Ramos (cell line): ENCODE measurements around the gene KYAT1.
"Not testable (repeated sequence)": the region's sequence is repeated elsewhere in the genome, so short reads cannot be mapped to it uniquely, and the experiment has no call there.

Source experiments
- in situ Hi-C: fragments of 300-500 bp; cut with MboI; formaldehyde crosslinking; loops from one replicate; pipeline ENCODE4 v1.14.3; 2022; ENCODE audit warnings: low sequenced_read_pairs; ENCODE audit not compliant: unreplicated experiment

The KYAT1 gene

DNA sequence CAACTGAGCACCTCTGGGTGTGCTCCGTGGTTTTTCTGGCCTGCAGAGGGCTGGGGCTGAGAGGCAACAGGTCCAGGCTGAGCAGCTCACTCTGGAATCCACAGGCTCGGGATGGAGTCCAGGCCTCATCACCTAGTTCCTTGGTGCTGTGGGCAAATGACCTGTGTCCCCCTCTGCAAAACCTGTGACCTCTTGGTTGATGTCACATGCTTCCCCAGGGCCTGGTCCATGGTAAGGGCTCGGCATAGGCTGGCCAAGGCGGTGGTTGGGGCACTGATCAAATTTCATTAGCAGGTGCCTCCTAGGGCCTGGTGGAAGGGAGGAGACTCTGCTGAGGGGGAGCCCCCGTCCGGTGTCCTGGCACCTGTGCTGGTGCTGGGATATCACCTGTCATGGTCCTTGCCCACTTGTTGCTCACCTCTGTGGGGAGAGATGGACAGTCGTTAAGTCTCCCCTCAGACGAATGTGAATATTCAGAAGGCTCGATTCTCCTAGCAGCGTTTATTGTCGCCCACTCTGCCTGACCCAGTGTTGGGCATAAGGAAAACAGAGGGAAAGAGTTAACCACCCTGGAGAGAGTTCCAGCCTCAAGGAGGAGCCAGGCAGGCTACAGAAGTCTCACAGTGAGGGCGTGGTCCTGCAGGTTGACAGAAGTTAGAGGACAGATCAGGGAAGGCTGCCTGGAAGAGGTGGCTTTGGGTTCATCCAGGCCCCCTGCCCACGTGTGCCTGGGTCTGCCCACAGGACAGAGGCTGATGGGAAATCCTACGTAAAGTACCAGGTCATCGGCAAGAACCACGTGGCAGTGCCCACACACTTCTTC, 60.0 kb downstream of the KYAT1 start:
- in situ Hi-C loops, result no loop called here

DNA sequence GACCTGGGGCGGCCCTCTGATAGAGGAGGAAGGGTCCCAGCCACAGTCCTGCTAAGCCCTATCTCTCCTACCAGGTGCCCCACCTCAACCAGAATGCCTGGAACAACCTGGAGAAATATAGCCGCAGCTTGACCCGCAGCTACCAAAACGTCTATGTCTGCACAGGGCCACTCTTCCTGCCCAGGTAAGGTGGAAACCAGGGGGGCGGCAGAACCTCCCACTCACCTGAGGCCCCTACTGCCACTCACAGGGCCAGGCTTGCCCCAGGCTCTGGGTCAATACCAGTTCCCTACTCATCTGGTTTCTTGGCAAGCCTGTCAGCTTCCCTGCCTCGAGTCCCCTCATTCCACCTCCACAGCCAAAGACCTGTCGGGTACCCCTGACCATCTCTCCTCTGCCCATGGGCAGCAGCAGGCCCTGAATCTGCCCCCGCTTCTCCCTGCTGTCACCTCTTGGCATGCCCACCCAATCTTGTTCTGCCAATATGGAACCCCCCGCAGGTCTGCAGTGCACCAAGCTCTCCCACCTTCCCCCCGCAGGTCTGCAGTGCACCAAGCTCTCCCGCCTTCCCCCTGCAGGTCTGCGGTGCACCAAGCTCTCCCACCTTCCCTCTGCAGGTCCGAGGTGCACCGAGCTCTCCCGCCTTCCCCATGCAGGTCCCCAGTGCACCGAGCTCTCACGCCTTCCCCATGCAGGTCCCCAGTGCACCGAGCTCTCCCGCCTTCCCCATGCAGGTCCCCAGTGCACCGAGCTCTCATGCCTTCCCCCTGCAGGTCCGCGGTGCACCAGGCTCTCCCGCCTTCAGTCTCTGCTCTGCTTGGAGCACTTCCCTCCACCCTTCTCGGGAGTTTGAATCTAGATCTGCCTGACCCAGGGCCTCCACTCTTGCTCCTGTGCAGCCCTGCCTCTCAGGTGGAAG, 60.8 kb downstream of the KYAT1 start:
- in situ Hi-C loops, result no loop called here

DNA sequence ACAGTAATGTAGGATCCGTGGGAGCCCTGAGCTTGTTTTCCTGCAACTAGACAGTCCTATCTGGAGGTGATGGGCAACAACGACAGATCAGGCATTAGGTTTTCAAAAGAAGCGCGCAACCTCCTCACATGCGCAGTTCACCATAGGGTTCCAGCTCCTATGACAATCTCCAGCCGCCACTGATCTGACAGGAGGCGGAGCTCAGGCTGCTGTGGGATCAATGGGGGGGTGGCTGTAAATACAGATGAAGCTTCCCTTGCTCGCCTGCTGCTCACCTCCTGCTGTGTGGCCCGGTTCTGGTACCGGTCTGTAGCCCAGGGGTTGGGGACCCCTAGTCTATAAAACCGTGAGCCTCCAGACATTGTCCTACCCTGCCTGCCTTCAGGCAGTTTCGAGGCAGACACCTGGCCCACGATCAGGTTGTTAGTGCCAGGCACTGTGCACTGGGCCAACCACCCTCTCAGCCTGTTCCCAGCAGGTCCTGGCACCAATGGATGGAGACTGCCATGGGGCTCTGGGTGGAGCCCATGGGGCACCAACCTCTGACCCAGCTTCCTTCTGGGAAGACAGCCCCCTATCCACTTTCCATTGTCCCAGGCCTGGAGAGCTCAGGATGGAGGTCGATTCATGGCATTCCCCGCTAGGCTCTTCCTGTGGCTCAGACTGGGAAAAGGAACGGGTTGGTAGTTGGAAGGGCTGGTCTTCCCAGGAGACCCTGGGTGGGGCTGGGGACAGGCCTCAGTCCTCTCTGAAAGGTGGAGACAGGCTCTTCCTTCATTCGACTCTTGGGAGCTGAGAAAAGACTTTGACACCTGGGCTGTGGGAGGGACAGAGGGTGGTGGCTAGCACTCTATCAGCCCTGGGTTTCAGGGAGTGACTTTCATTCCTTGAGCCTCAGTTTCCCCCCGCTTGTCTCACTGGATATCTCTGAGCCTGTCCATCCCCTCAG, 61.8 kb downstream of the KYAT1 start:
- in situ Hi-C loops, result no loop called here

DNA sequence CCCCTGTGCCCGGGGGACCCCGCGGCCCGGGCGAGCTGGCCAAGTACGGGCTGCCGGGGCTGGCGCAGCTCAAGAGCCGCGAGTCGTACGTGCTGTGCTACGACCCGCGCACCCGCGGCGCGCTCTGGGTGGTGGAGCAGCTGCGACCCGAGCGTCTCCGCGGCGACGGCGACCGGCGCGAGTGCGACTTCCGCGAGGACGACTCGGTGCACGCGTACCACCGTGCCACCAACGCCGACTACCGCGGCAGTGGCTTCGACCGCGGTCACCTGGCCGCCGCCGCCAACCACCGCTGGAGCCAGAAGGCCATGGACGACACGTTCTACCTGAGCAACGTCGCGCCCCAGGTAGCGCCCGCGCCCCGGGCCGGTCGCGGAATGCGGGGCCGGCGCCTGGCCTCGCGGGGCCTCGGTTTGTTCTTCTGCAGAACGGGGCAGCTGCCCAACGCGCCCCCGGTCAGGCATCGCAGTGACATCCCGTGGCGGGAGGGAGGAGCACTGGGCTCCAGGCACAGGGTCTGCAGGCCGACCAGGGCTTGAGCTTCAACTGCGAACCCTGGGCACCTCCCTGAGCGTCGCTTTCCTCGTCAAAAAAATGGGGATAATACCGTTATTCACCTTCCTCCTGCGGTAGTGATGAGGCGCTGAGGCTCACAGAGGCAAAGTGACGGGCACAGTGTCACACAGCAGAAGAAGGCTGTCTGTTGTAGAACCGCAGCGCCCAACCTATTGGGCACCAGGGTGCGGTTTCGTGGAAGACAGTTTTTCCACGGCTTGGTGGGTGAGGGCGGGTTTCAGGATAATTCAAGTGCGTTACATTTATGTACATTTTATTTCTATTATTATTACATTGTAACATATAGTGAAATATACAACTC, 62.7 kb downstream of the KYAT1 start:
- in situ Hi-C loops, result no loop called here

DNA sequence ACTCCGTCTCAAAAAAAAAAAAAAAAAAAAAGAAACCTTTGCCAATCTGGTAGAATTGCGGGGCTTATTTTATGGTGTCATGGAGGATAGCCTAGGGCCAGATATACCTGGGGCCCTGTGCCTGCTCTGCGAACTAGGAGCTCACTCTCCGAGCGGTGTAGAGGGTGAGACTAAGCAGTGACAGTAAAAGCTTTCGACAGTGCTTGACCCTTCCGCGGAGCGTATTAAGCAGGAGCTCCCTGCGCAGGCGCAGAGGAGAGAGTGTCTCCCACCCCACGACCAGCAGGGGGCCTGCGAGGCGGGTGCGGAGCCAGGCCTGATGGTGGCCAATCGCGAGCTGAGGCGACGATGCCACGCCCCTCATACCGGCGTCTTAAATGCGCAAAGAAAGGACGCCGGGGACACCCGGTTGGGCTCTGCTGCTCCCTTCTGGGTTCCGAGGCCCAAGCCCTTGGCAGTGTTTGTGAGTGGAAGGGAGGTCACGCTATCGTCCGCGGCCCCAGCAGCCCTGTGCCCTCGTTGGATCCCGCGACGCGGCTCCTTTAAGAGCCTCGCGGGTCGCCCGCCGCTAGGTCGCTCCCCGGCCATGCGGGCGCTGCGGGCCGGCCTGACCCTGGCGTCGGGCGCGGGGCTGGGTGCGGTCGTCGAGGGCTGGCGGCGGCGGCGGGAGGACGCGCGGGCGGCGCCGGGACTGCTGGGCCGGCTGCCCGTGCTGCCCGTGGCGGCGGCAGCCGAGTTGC, 63.5 kb downstream of the KYAT1 start, which contains the start of gene ENDOG:
Gene ENDOG, plus strand, starts transcription at position 402 of the 740 bp plus-strand sequence. Its CDS starts 185 bp downstream, at position 587.
- in situ Hi-C loops, result no loop called here

DNA sequence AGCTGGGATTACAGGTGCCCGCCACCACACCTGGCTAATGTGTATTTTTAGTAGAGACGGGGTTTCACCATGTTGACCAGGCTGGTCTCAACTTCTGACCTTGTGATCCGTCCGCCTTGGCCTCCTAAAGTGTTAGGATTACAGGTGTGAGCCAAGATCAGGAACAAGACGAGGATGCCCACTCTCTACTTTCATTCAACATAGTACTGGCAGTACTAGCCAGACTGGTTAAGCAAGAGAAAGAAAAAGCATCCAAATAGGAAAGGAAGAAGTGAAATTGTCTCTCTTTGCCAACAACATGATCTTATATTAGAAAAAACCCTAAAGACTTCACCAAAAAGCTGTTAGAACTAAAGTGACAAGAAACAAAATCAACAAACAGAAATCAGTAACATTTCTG, 70.9 kb downstream of the KYAT1 start:
- in situ Hi-C loops, result no loop called here

DNA sequence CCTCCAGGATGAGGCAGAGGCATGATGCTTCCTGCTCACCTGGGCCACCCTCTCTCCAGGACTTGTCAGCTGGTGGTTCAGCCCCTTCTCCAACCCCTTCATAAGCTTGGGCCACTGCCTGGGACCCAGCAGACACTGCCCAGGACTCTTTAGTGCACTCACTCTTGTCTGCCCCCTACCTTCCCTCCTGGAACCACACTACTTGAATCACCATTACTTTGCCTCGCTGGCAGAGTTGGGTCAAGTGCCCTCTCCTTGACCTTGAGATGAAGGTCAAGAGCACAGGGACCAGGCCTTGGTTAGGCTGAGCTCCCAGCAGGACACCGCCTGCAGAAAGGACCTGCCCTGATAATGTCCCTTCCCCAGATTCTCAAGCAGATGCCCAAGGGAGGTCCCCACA, 71.9 kb downstream of the KYAT1 start:
- in situ Hi-C loops, result no loop called here

DNA sequence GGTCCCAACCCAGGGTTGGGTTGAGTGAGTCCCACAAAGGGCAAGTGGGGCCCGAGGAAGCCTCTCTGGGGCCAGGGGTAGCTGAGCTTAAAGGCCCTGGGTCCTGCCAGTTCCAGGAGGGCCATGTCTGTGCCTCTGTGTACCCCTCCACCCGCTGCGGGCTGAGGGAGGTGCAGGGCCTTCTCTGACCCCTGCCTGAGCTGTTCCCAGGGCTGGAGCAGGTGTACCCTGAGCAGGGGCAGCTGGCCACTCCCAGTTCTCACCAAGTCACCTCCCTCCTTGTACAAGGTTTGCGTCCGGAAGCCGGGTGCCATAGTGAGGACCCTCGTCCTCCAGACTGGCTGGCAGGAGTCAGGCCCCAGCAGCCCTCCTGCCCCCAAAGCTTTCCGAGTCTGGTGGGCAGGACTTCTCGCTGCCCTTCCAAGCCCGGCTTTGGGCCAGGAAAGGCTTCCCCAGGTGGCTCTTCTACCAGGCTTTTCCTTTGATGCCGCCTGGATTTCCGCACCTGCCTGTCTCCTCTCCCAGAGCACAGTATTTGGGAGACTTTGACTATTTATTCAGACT, 72.6 kb downstream of the KYAT1 start:
- in situ Hi-C loops, result no loop called here

DNA sequence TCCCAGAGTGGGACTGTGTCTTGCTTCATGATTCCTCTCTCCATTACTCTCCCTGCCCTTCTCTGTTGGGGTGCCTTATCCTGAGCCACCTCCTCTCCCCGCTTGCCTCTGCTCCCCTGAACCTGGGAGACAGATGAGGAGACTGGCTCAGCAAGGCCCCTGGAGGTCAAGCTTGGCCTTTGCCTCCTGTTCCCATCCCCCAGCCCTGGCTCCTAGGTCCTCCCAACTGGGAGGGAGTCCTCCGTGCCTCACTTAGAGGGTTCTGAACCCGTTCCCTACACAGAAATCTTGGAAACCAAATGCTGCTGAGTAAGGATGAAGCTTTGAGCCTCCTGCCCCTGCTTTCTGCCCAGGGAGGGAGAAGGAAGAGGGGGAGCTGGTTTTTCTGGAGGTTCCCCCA, 73.2 kb downstream of the KYAT1 start:
- in situ Hi-C loops, result no loop called here

DNA sequence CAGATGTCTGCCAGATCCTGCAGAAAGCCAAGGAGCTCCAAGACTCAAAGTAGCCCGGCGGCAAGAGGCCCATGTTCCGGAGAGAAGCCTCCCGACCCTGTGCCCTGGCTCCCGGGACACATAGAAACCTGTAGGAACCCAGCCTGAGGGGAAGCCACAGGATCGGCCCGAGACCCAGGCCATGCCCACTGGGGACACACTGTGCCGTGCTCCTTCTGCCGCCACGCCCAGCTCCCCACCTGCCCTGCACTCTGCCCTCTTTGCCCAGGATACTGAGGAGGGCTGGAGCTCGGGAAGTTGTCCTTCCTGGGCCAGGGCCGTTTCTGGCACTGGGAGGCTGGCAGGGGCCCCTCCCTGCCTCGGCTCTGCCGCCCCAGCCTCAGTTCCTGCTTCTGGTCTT, 73.9 kb downstream of the KYAT1 start:
- in situ Hi-C loops, result no loop called here

DNA sequence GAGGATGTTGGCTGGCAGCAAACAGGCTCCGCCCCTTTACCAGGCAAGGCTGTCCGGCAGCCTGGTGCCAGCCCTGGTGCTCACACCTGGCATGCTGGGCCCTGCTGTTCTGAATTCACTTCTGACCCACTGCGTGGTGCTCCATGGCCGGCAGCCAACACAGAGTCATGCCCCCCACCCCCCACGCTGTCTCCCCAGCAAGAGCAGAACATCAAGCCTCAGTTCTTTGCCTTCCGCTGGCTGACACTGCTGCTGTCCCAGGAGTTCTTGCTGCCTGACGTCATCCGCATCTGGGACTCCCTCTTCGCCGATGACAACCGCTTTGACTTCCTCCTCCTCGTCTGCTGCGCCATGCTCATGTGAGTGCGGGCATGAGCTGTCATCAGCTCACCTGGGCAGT, 76.1 kb downstream of the KYAT1 start:
- in situ Hi-C loops, result no loop called here

DNA sequence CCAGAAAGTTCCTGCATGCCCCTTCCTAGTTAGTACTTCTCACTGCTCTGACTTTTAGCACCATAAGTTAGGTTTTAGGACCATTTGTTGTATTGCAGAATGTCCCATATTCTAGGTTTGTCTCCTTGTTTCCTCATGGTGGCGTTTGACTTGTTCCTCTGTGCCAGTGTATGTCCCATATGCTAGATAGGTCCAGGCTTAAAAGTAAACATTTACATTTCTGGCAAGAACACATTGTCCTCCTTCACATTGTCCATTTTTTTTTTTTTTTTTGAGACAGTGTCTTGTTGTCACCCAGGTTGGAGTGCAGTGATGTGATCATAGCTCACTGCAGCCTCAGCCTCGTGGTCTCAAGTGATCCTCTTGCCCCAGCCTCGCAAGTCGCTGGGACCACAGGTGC, 79.3 kb downstream of the KYAT1 start:
- in situ Hi-C loops, result no loop called here

DNA sequence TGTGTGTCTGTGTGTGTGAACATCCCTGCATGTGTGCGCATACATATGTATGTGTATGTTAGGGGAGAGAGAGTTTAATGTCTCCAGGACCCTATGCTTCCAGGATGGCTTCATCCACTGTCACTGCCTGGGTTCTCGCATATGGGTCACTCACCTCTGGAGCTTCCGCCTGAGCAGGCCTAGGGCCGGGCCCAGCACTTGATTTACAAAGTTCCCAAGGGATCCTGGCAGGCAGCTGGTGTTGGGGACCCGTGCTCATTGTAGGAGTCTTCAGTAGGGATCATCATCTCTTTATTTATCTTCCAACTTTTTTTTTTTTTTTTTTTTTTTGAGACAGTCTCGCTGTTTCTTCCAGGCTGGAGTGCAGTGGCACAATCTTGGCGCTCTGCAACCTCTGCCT, 81.7 kb downstream of the KYAT1 start:
- in situ Hi-C loops, result no loop called here

DNA sequence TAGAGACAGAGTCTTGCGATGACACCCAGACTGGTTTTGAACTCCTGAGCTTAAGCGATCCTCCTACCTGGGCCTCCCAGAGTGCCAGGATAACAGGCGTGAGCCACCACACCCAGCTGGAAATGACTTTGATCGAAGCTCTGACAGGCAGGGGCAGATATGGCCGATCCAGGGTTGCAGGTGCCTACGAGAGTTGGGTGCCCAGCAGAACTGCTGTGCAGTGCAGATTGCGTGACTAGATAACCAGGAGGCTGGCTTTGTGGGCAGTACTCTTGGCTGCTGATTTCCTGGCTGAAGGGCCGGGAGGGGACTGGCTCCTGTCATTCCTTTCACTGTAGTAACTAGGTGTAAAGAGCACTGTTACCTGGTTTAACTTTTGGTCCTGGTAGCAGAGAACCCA, 82.9 kb downstream of the KYAT1 start:
- in situ Hi-C loops, result no loop called here

DNA sequence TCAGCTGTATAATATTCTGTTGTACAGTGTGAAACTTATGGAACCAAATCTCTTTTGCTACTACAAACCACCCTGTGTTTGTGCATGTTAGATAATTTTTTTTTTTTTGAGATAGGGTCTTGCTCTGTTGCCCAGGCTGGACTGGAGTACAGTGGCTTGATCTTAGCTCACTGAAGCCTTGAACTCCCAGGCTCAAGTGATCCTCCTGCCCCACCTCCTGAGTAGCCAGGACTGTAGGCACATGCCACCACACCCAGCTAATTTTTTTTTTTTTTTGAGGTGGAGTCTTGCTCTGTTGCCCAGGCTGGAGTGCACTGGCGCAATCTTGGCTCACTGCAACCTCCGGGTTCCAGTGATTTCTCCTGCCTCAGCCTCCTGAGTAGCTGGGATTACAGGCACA, 86.8 kb downstream of the KYAT1 start:
- in situ Hi-C loops, result not testable (repeated sequence)

DNA sequence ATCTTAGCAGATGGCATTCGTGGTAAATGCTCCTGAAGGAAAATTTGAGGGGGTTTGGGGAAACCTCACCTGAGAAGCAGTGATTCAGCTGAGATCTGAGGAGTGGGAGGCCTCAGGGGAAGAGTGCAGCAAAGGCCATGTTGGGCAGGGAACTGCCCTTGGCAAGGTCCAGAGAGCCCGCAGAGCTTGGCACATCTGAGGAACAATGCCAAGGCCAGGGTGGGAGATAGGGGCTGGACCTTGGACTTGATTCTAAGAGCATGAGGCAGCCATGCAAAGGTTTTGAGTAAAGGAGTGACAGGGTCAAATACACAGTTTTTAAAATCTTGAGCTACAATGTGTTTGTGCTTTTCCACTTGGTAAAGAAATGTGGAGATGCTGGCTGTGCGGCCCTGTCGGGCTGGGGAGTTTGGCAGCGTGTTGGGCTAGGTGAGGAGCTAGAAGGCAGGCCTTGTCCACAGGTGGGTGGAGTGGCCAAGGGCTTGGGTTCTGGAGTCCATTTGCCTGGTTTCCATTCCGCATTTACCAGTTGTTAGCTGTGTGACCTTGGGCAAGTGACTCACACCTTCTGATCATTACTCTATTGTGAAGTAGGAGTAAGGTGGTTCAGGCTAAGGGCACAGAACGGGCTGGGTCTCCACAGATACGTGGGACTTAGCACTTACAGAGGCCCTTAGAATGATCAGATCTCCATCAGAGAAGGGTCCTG, 88.6 kb downstream of the KYAT1 start:
- in situ Hi-C loops, result no loop called here

DNA sequence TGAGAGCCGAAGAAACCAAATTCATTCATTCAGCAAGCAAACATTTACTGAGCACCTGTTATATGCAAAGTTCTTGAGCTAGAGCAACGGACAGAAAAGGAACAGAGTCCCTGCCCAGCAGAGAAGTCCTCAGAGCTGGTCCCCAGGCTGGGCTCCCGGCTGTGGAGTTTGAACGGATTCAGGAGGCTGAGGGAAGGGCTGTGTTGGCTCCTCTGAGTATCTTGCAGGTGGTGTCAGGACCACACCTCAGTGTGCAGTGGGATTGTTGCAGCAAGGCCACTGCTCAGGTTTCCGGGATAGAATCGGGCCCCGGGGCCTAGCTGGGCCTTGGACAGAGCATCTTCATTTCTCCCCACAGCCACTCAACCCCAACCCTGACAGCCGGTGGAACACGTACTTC, 89.6 kb downstream of the KYAT1 start:
- in situ Hi-C loops, result no loop called here

DNA sequence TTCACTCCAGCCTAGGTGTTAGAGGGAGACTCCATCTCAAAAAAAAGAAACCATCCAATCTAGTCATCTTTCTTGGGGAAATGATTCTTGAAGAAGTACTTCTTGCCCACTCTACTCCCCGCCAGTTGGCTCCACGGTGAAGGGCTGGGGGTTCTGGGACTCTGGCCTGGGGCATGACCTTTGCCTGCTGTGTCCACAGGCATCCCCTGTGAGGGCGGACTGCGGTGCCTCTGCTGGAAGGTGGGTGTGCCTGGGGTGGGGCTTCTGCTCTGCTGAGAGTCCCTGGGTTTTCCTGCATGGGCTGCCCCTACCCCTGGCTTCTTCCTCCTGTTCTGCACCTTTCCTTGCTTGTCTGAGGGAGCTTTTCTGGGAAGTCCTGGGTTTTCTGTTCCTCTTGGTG, 91.2 kb downstream of the KYAT1 start:
- in situ Hi-C loops, result no loop called here
